Smooth muscle cell (in vitro differentiated cells): ENCODE results near the gene CBR3. TPM values are rescaled to one million over a fixed set of nuclear protein-coding genes. Genes with fewer than 3 reads are reported as not detected.

Experiments
- DNase-seq: peaks from one replicate; lab custom pipeline; 2025; ENCODE audit not compliant: unreplicated experiment; lab: John Stamatoyannopoulos, UW
- H2AFZ ChIP-seq: fragments of 200-600 bp; sonication (generic); 2 replicates; pipeline ENCODE4 v1.6.0; 2016; ENCODE audit warnings: antibody characterized with exemption, low read depth, mild to moderate bottlenecking
- H3F3A ChIP-seq: fragments of 200-600 bp; sonication (generic); 2 replicates; pipeline ENCODE4 v1.6.0; 2017; ENCODE audit warnings: antibody characterized with exemption, low read depth
- H3K27ac ChIP-seq: fragments of 200-600 bp; sonication (generic); 2 replicates; pipeline ENCODE4 v1.5.1; 2016; ENCODE audit warnings: low read depth, mild to moderate bottlenecking
- H3K27me3 ChIP-seq: fragments of 200-600 bp; sonication (generic); 2 replicates; pipeline ENCODE4 v1.6.1; 2016; ENCODE audit warnings: low read depth, mild to moderate bottlenecking
- H3K36me3 ChIP-seq: fragments of 200-600 bp; sonication (generic); 2 replicates; pipeline ENCODE4 v1.5.1; 2016; ENCODE audit warnings: low read depth
- H3K4me1 ChIP-seq: fragments of 200-600 bp; sonication (generic); 2 replicates; pipeline ENCODE4 v1.5.1; 2016; ENCODE audit warnings: low read depth
- H3K4me2 ChIP-seq: fragments of 200-600 bp; sonication (generic); 2 replicates; pipeline ENCODE4 v1.6.0; 2016; ENCODE audit warnings: mild to moderate bottlenecking
- H3K4me3 ChIP-seq: fragments of 200-600 bp; sonication (generic); 2 replicates; pipeline ENCODE4 v1.5.1; 2016; ENCODE audit warnings: mild to moderate bottlenecking
- H3K79me2 ChIP-seq: fragments of 200-600 bp; sonication (generic); 2 replicates; pipeline ENCODE4 v1.6.0; 2016; ENCODE audit warnings: low read depth, mild to moderate bottlenecking
- H3K9ac ChIP-seq: fragments of 200-600 bp; sonication (generic); 2 replicates; pipeline ENCODE4 v1.6.0; 2016; ENCODE audit warnings: low read depth
- H3K9me3 ChIP-seq: fragments of 200-600 bp; sonication (generic); replicated peaks from 2 replicates; pipeline ENCODE4 v1.5.1; 2016; ENCODE audit warnings: low read depth
- H4K20me1 ChIP-seq: fragments of 200-600 bp; sonication (generic); 2 replicates; pipeline ENCODE4 v1.6.0; 2016; ENCODE audit warnings: low read depth
- WGBS: methylation state at CpG from one replicate; pipeline ENCODE4 v1.1.7; 2016; ENCODE audit warnings: low lambda C conversion rate; 5-methylcytosine and 5-hydroxymethylcytosine counted together
- polyA plus RNA-seq: library from polyadenylated mRNA; unstranded; fragments of >200 nt; fragmentation: Nextera tagmentation; extraction: Ambion mirVana; gene quantifications from 2 replicates; pipeline ENCODE4 v1.2.1, GENCODE V29; 2016
- total RNA-seq: library from RNA; depleted of rRNA; stranded (reverse); fragments of >200 nt; gene quantifications from 2 replicates; pipeline ENCODE4 v1.2.3, GENCODE V29; 2014
- TF ChIP-seq, protein P1 (sequence below): fragments of 200-600 bp; sonication (generic); IDR thresholded peaks from 2 replicates; pipeline ENCODE4 v1.5.1; 2017; ENCODE audit warnings: borderline replicate concordance, mild to moderate bottlenecking, antibody characterized with exemption; ENCODE audit not compliant: insufficient read depth, poor library complexity, severe bottlenecking

CBR3 gene
- total and polyA plus RNA-seq, 2 experiments from 2014 or later = 0.78 to 3.3 TPM

DNA sequence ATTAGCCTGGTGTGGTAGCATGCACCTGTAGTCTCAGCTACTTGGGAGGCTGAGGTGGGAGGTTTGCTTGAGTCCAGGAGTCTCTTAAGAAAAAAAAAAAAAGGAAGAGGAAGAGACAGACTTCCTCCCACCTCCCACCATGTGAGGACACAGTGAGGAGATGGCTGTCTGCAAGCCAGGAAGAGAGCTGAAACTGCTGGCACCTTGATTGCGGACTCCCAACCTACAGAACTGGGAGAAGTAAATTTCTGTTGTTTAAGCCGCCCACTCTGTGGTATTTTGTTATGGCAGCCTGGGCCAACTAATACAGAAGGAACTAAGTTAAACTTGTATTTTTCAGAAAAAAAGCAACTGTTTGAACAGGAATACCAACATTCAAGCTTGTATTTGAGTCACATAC is 43.5 kb downstream of the CBR3 start:
- Histone ChIP-seq H3K27me3 (no peaks in the 10 kb centered on the region), H3F3A (no peaks in the 10 kb centered on the region), H3K27ac (no peak overlapping the region), H3K9me3 (no peaks in the 10 kb centered on the region), H3K4me2 (no peak overlapping the region), H3K9ac (no peak overlapping the region), H3K4me3 (no peak overlapping the region), H4K20me1 (no peaks in the 10 kb centered on the region), H3K36me3 (no peaks in the 10 kb centered on the region), H2AFZ (no peak overlapping the region), H3K4me1 (no peaks in the 10 kb centered on the region), H3K79me2 (no peaks in the 10 kb centered on the region)
- DNase-seq = no peak
- TF ChIP-seq, protein P1, sequence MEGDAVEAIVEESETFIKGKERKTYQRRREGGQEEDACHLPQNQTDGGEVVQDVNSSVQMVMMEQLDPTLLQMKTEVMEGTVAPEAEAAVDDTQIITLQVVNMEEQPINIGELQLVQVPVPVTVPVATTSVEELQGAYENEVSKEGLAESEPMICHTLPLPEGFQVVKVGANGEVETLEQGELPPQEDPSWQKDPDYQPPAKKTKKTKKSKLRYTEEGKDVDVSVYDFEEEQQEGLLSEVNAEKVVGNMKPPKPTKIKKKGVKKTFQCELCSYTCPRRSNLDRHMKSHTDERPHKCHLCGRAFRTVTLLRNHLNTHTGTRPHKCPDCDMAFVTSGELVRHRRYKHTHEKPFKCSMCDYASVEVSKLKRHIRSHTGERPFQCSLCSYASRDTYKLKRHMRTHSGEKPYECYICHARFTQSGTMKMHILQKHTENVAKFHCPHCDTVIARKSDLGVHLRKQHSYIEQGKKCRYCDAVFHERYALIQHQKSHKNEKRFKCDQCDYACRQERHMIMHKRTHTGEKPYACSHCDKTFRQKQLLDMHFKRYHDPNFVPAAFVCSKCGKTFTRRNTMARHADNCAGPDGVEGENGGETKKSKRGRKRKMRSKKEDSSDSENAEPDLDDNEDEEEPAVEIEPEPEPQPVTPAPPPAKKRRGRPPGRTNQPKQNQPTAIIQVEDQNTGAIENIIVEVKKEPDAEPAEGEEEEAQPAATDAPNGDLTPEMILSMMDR = no peak
- 82% methylated on average over 2 of the region's 2 CpGs for WGBS

DNA sequence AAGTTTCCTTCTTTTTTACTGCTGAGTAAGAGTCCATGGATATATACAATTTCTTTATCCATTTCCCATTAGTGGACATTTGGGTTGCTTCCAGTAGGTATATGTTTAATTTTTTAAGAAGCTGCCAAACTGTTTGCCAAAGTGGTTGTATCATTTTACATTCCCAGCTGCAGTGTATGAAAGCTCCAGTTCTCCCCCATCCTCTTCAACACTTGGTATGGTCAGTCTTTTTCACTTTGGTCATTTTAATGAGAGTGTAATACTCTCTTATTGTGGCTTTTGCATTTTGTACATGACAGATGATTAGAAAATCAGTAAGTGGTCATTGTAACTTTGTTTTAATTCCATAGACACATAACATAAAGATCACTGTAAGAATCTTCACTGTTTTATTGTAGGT is 44.3 kb downstream of the CBR3 start:
- Histone ChIP-seq H3K4me3 (no peak overlapping the region), H3K4me2 (no peak overlapping the region), H3K4me1 (no peaks in the 10 kb centered on the region), H3F3A (no peaks in the 10 kb centered on the region), H3K79me2 (no peaks in the 10 kb centered on the region), H4K20me1 (no peaks in the 10 kb centered on the region), H3K36me3 (no peaks in the 10 kb centered on the region), H3K9me3 (no peaks in the 10 kb centered on the region), H3K27ac (no peak overlapping the region), H3K27me3 (no peaks in the 10 kb centered on the region), H2AFZ (no peak overlapping the region), H3K9ac (no peak overlapping the region)
- DNase-seq = no peak
- TF ChIP-seq, protein P1 = no peak

DNA sequence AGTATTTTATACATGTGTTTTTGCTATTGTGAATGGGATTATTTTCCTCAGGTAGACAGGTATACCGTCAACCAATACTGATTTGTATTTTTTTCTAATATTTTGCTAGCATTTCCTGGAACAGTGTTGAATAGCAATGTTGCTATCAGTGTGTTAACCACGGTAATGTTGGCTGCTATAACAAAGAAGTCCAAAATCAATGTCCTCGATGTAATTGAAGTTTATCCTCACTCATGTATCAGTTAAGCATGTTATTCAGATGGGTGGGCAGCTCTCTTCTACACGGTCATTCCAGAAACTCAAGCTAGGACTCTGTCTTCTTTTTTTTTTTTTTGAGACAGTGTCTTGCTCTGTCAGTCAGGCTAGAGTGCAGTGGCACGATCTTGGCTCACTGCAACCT is 46.1 kb downstream of the CBR3 start:
- Histone ChIP-seq H3K4me3 (no peak overlapping the region), H3K79me2 (peaks cover 2% of the 10 kb centered on the region), H3K9me3 (no peaks in the 10 kb centered on the region), H3K27ac (no peak overlapping the region), H4K20me1 (no peaks in the 10 kb centered on the region), H3K4me2 (no peak overlapping the region), H3K36me3 (no peaks in the 10 kb centered on the region), H2AFZ (no peak overlapping the region), H3K9ac (no peak overlapping the region), H3K4me1 (no peaks in the 10 kb centered on the region), H3K27me3 (no peaks in the 10 kb centered on the region), H3F3A (no peaks in the 10 kb centered on the region)
- TF ChIP-seq, protein P1 = no peak
- WGBS = 97% methylated on average over 4 of the region's 5 CpGs
- no peak for DNase-seq

DNA sequence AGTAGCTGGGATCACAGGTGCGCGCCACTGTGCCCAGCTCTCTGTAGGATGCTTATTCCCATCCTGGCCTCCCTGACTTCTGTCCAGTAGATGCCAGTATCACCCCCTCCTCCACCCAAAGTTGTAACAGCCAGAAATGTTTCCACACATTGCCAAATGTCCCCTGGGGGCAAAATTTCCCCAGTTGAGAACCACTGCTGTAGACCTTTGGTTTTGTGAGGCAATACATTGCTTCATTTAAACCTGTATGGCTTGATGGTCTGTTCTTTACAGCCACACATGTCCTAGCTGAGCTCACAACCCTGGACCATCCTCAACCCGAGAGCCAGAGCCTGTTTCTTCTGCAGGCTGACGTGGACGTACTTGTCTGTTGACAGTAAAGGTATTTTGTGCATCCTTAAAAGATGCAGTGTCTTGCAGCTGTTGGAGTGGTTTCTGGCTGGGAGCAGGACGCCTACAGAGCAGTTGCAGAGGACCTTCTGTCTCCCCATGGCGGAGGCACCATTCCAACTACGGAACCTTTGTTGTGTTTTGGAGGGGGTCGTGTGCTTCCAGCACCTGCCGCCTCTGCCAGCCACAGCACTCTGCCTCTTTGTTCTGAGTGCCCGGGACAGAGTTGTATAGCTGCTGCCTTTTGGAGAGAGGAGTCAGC is 48.4 kb downstream of the CBR3 start:
- Histone ChIP-seq H3K36me3 (no peaks in the 10 kb centered on the region), H4K20me1 (no peaks in the 10 kb centered on the region), H3K4me3 (no peak overlapping the region), H3K79me2 (peaks cover 2% of the 10 kb centered on the region), H2AFZ (no peak overlapping the region), H3K4me2 (no peak overlapping the region), H3K9ac (no peak overlapping the region), H3K4me1 (no peaks in the 10 kb centered on the region), H3F3A (no peaks in the 10 kb centered on the region), H3K27ac (no peak overlapping the region), H3K27me3 (no peaks in the 10 kb centered on the region), H3K9me3 (no peaks in the 10 kb centered on the region)
- TF ChIP-seq, protein P1 = no peak
- DNase-seq = no peak
- 87% methylated on average over 11 of the region's 11 CpGs for WGBS
